ENCODE results near the gene KDM6B.

KDM6B gene

DNA sequence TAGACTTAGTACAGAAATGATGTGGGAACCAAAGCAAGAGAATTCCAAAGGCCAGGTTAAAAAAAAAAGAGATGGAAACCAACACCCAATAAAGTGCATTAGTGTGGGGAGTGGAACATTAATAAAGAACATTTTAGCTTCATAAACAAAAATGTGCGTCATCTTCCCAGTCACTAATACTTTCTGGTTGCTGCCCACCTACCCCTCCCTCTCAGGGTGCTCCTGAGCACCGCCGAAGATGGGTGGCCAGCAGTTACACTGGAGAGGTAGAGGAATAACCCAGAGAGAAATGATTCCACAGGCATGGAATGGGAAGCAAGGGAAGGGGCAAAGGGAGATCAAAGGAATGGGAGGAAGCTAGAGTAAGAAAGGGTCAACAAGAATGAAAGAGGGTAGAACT lies 48.6 kb downstream of the KDM6B start:
- no peak for DNase-seq
